Activated T-cell treated with anti-CD3 and anti-CD28 coated beads for 1 hour (primary cell): ENCODE results near the gene CFAP119.

ENCODE experiments used
- DNase-seq: peaks from one replicate; pipeline ENCODE4 v3.0.0-alpha.2; 2020; ENCODE audit warnings: low read depth

The CFAP119 gene

DNA sequence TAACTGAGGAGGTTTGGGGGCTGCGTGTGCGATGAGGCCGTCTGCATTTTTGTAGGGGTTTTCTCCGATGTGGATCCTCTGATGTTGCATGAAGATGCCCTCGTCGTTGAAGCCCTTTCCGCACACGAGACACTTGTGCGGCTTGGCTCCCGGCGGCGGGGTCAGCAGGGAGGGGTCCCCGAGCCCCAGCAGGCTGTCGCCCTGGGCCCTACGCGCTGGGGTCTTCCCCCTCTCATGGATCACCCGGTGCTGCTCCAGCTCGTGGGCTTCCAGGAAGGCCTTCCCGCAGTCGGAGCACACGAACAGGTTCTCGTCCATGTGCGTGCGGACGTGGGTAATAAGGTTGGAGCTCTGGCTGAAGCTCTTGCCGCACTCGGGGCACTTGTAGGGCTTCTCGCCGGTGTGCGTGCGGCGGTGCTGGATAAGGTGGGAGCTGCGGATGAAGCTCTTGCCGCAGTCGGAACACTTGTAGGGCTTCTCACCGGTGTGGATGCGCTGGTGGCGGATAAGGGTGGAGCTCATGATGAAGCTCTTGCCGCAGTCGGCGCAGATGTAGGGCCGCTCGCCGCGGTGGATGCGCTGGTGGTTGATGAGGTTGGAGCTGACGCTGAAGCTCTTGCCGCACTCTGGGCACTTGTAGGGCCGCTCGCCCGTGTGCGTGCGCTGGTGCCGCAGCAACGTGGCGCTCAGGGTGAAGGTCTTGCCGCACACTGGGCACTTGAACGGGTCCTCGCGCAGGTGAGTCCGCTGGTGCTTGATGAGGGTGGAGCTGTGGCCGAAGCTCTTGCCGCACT is 20.8 kb upstream of the CFAP119 start:
- no peak for DNase-seq

DNA sequence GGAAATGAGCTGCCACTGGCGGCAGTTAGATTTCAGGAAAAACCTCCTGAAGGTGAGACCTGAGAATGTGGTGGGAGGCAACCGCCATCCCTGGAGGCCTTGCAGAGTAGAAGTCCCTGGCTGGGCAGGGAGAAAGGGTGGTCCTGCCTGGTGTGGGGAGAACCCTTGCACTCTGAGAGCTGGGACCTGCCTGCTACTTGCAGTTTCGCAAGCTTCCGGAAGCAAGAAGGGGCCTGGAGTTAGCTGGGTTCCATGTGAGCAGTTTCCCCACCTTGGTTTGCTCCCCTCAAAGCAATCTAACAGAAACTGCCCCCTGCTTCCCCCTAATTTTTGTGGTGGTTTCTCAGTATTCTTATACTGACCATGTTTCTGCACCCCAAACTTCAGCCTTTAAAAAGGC is 18.7 kb upstream of the CFAP119 start:
- no peak for DNase-seq

GRCh38 chr16:30780021-30780420 is 18.2 kb upstream of the CFAP119 start:
- DNase-seq: no peak

DNA sequence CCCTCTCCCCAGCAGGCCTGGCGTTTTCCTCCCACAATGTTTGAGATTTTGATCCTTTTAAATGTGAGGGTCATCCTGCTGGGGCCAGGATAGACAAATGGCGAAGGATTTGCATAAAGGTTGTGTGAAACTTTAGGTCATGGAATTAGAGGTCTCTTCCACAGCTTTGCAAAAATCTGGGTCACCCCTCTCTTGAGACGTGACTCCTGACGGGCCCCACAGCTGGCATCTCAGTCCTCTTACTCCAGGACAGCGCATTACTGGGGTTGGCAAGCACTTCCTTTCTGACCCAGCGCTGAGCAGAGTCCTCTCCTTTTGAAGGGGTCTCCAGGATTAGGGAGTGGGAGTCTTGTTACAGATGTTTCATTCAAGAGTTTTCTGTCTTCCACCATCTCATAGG is 17.7 kb upstream of the CFAP119 start:
- no peak for DNase-seq

DNA sequence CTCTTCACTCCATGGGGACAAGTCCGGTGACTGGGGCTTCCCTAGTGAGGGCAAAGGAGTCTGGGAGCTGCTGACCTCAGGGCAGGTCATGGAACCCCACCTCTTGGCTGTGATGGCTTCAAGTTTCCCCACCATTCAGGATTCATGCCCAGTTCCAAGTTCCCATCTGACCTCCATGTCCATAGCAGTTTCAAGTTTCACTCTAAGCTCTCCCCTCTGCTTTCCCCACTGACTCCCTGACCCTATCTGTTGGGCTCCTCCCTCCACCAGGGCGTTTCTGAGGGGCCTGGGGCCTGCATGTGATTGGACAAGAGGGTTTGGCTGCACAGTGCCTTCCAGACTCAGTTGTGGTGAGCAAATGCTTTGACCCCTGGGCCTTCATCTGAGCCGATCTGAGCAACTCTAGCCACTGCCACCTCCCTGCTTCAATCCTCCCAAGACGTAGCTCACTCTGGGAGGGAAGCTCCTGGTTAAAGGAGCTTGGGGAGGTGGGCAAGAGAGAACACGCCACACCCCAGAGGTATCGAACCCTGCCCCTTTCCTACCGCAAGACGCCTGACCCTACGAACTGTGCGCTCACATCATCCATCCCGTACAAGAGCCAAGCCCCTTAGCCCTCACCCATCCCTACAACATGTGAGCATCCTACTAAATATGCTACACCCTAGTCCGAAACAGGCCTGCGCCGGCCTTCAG is 16.8 kb upstream of the CFAP119 start:
- DNase-seq: no peak

GRCh38 chr16:30777591-30778297 is 15.9 kb upstream of the CFAP119 start:
- no peak for DNase-seq

DNA sequence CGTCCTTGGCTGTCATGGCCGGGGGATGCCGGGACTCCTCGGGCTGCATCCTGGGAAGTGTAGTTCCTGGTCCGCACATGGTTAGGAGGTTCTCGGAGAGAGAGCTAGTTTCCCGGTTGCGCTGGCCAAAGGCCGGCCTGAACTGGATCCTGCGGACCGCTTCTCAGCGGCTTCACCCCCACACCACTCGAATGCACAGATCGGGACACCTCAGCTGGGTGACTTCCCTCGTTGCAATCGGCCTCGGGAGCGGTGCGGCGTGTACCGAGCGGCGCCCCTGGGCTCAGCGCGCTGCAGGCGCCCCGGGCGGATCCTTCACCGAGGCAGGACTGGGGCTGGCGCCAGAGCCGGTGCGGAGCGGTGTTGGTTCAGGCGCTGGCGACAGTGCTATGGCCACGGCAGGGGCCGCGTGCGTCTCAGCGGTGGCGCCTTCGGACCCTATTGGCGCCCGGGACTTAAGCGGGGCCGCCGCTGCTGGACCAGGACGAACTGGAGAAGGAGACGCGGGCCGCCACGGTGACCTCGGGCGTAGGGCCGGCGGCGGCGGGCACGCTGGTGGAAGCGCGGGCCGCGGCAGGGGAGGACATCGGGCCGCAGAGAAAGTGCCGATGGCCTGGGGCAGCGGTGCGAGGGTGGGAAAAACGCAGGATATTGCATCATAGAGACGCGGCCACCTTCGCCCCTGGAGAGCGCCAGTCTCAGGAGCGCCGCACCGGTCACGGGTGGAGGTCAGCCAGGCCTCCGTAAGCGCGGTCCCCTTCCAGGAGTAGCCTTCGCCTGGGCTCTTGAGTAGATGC is 13.7 kb upstream of the CFAP119 start:
- DNase-seq: peak; percentile 23

GRCh38 chr16:30775131-30775391 is 13.2 kb upstream of the CFAP119 start:
- no peak for DNase-seq

DNA sequence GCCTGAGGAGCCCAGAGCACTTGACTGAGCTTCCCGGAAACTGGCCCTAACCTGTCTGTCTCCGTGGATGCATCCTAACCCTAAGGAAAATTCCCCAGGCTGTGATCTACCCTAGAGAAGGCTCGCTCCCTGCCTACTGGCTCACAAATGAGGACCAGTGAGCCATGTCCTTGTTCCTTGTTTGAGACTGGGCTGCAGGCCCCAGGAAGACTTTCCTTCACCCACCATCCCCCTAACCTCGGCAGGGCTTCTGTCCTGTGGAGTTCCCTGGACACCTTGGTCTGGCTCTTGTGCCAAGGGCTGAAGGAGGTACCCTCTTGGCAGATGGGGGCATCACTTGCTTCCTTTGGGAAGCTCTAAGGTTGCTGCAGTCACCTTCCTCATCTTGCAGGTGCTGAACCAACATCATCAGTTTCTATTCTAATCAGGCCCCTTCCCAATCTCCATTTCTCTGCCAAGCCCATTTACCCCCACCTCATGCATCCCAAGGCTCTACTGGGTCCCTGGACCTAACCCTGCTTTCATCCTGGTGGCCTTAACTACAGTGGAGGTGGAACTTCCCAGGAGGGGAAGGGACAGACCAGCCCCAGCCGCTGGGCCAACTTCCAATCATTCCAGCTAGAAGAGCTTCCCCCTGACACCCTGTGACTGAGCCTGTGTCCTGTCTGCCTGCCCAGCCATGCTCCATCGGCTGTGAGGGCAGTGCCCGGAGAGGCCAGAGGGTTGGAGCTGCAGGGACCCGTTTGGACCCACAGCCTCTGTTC is 12.7 kb upstream of the CFAP119 start:
- no peak for DNase-seq

DNA sequence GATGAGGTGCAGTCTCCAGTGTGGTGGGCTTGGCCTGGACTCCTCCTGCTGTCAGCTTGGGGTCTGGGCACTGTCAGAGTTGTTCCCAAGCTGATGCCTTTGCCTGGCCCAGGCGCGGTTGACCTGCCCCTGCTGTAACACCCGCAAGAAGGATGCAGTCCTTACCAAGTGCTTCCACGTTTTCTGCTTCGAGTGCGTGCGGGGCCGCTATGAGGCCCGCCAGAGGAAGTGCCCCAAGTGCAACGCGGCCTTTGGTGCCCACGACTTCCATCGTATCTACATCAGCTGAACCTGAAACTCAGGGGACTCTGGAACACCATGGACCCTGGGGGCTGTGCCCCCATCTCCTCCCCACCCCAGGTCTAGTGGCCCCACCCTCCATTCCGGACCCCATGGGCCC is 12.0 kb upstream of the CFAP119 start:
- DNase-seq: no peak

- DNase-seq: no peak
These were observed 9.9 kb upstream of the CFAP119 start for GRCh38 chr16:30771726-30772125.

DNA sequence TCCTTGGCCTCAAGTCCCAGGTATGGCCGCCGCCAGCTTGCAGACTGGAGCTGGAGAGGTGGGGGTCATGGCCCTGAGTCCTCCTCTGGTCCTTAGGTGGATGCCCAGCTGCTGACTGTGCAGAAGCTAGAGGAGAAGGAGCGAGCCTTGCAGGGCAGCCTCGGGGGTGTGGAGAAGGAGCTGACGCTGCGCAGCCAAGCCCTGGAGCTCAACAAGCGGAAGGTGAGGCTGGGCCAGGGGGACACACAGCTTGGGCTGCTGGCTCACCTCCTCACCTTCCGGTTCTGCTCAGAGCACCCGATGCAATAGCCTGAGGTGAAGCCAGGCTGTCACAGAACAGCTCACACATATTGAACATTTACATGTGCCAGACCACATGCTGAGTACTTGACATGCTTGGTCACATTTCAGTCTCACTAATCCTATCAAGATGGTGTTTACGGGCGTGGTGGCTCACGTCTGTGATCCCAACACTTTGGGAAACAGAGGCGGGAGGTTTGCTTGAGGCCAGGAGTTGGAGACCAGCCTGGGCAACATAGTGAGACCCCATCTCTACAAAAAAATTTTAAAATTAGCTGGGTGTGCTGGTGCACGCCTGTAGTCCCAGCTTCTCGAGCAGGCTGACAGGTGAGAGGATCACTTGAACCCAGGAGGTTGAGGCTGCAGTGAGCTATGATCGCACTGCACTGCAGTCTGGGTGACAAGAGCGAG is 7.7 kb upstream of the CFAP119 start:
- no peak for DNase-seq

DNA sequence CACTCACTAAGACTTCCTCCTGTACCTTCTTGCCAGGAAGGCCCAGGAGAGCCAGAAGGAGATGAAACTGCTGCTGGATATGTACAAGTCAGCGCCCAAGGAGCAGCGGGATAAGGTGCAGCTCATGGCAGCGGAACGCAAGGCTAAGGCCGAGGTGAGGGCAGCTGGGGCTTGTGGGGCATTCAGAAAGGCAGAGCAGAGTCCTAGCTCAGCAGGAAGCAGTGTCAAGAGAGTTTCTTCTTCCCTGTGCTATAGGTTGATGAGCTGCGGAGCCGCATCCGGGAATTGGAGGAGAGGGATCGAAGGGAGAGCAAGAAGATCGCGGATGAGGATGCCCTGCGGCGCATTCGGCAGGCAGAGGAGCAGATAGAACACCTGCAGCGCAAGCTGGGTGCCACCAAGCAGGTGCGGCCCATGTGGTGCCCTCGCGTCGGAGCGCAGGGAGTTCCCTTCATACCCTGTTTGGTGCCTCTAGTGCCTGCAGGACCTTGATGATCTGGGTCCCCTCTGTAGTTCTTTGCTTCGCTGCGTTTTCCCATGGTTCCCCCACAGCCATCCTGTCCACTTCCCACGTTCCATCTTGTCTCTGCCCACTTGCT is 6.8 kb upstream of the CFAP119 start:
- no peak for DNase-seq

DNA sequence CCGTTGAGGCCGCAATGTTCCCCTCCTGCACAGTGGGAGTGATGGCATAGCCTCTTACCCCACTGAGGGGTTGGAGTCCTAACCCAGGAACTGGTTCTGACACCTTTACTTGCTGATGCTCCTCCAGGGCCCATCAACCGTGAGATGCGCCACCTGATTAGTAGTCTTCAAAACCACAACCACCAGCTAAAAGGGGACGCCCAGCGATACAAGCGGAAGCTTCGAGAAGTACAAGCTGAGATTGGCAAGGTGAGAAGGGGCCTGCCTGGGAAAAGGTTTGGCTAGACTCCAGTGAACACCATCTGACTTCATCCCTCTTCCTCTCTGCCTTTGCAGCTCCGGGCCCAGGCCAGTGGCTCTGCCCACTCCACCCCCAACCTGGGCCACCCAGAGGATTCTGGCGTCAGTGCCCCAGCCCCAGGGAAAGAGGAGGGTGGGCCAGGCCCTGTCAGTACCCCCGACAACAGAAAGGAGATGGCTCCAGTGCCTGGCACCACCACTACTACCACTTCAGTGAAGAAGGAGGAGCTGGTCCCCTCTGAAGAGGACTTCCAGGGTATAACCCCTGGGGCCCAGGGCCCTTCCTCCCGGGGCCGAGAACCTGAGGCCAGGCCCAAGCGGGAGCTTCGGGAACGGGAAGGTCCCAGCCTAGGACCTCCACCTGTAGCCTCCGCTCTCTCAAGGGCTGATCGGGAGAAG is 6.1 kb upstream of the CFAP119 start:
- no peak for DNase-seq

DNA sequence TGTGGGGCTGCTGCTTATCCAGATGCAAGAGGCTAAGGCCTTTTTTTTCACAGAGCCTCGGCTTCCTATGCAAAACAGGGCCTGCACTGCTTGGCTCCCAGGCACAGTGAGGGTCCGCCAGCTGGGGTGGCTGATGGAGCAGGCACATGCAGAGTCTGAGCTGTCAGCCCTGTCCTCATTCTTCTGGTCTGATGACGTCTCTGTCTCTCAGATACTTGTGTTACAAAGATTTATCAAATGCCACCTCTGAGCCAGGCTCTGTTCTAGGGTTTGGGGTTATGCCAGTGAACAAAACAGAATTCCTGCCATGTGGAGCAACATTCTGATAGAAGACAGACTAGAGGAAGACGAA is 5.0 kb upstream of the CFAP119 start:
- DNase-seq: no peak

GRCh38 chr16:30766206-30766932 is 4.5 kb upstream of the CFAP119 start:
- no peak for DNase-seq

DNA sequence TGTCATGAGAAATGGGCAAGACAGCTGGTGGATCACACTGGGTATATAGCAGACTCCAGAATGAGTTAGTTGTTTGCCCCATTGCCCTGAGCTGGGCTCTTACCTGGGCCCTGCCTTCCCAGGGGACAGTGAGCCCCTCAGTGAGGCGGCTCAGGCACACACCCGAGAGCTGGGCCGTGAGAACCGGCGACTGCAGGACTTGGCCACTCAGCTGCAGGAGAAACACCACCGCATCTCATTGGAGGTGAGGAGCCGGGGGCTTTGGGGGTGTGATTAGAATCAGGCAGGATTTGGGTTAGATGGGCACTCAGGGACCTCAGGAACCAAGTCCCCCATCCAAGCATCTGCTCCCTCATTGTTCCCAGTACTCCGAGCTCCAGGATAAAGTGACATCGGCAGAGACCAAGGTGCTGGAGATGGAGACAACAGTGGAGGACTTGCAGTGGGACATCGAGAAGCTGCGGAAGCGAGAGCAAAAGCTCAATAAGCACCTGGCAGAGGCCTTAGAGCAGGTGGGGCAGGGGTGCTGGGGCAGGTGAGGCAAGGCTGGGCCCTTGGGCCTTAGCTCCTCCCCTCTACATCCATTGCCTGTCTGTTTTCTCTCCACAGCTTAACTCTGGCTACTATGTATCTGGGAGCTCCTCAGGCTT is 3.1 kb upstream of the CFAP119 start:
- DNase-seq: no peak

DNA sequence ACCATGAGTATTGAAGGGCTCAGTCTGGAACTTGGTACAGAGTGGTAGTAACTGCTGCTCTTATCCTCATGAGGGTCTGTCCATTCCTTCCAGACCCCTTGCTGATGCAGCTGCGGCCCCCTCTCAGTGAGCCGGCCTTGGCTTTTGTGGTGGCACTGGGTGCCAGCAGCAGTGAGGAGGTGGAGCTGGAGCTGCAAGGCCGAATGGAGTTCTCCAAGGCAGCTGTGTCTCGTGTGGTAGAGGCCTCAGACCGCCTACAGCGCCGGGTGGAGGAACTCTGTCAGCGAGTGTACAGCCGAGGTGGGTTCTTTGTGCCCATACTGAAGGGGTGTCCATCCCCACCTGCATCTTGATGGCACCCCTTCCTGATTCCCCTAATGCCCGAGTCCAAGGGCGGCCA is 2.2 kb upstream of the CFAP119 start:
- DNase-seq: no peak
